22Rv1 (cell line): ENCODE measurements around the gene CEP63.

Source experiments
- H3K27ac ChIP-seq: fragments of 450-650 bp; 2 replicates; pipeline ENCODE4 v1.5.1; 2017
- ZFX ChIP-seq: fragments of 450-650 bp; IDR thresholded peaks from 2 replicates; pipeline ENCODE4 v1.6.1; 2017; ENCODE audit warnings: antibody characterized with exemption, borderline replicate concordance
- TF ChIP-seq, protein P1 (sequence below): fragments of 450-650 bp; IDR thresholded peaks from 2 replicates; pipeline ENCODE4 v1.5.1; 2017; ENCODE audit warnings: mild to moderate bottlenecking

Gene CEP63

DNA sequence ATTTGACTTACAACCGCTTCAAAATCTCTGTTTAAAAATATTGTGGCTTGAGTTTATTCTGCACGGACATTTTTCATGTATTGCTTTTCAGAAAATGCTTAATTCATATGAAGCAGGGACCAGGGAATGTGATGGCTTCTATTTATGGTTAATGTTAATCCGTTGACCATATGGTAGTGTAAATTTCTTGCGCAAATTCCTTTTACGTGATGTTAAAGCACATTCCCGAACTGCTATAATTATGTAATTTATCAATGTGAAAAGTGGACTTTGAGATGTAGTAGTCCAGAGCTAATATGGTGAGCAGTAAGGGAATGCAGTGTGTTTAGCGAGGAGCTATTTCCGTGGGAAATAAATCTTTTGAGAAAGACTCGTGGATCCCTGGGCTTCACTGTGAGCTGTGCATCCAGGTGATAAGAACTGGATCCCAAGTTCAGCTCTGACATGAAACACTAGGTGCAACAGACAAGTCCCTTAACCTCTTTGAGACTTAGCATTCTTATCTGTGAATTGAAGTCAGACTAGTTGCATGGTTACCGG, 27.4 kb upstream of the CEP63 start:
- H3K27ac ChIP-seq, result no peak overlapping the region
- TF ChIP-seq, protein P1, sequence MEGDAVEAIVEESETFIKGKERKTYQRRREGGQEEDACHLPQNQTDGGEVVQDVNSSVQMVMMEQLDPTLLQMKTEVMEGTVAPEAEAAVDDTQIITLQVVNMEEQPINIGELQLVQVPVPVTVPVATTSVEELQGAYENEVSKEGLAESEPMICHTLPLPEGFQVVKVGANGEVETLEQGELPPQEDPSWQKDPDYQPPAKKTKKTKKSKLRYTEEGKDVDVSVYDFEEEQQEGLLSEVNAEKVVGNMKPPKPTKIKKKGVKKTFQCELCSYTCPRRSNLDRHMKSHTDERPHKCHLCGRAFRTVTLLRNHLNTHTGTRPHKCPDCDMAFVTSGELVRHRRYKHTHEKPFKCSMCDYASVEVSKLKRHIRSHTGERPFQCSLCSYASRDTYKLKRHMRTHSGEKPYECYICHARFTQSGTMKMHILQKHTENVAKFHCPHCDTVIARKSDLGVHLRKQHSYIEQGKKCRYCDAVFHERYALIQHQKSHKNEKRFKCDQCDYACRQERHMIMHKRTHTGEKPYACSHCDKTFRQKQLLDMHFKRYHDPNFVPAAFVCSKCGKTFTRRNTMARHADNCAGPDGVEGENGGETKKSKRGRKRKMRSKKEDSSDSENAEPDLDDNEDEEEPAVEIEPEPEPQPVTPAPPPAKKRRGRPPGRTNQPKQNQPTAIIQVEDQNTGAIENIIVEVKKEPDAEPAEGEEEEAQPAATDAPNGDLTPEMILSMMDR, result no peak
- no peak for TF ChIP-seq ZFX

DNA sequence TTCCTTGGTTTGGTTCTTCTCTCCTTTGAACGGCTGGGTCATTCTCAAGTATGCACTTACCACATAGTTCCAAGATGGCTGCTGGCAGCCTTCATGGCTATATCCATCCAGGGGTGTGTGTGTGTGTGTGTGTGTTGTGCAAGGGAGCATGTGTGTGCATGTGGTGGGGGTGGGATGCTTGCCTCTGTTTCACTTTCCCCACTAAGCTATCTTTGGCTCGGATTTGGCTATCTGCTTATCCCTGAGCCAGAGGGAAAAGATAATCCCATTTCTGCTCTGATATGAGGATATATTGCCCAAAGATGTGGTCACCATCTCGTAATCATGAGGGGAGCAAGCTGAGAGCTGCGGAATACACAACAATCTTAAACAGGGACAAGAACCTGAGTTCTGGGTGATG, 26.3 kb upstream of the CEP63 start:
- TF ChIP-seq, protein P1, result no peak
- no peak for TF ChIP-seq ZFX
- H3K27ac ChIP-seq, result no peak overlapping the region

DNA sequence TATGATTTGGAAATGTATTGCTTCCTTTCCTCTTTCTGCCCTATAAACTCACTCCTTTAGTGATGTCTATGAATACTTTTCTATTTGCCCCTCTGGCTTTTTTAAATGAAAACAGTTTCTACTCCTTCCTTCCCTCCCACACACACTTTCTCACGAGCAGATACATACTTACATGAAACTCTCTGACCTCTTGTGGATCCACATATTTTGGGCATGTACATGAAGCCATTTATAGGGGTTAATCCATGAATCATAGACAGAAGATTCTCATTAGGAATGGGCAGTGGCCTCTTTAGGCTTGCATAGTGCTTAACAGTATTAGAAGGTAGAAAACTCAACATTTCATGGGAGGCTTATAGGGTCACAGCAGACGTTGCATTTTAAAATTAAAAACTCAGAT, 24.9 kb upstream of the CEP63 start:
- H3K27ac ChIP-seq, result no peak overlapping the region

DNA sequence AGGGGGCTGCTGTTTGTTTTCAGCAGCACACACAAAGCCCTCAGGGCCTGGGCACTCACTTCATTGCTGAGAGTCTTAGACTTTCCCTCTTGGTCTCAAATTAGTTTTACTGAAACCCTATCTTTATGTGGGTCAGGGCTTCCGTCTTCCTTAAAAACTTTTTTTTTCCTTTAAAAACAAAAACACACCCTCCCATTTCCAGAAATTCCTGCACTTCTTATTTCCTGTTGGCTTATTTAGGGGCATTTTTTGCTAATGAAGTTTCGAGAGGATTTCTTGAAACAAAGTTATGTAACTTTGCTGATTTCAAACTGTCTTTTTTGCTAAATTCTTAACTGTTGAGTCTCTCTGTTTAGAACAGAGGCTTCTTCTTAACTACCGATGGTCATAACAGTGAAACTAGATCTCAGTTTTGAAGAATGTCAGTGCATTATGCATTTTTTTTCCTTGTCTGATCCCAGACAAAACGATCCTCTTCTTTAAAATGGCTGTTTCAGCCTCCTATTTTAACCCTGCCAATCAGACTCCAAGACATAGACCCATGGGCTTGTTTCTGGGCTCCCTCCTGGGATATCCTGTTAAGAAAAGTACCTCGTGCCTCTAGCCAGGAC, 23.4 kb upstream of the CEP63 start:
- no peak for TF ChIP-seq ZFX
- TF ChIP-seq, protein P1, result no peak
- H3K27ac ChIP-seq, result no peak overlapping the region

More for the DNA sequence above, 24.9 kb upstream of the CEP63 start:
- TF ChIP-seq ZFX, result no peak
- TF ChIP-seq, protein P1, result no peak

DNA sequence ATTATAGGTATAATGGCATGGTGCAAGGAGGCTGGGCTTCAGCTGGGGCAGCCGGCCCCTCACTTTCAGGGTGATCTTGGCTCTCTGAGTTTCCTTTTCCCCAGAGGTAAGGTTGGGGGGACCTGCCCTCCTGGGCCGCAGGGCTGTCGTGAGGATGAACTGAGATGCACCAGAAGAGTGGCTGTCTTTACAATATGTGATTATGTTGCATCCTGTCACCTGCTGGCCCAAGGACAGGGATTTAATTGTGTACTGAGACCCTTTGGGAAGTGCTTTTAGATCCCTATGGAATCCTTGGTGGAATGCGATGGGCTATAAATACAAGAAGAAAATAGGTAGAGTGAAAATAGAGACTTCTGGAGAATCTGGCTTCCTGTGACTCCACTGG, 22.2 kb upstream of the CEP63 start:
- TF ChIP-seq, protein P1, result no peak
- no peak for TF ChIP-seq ZFX
- no peak overlapping the region for H3K27ac ChIP-seq

DNA sequence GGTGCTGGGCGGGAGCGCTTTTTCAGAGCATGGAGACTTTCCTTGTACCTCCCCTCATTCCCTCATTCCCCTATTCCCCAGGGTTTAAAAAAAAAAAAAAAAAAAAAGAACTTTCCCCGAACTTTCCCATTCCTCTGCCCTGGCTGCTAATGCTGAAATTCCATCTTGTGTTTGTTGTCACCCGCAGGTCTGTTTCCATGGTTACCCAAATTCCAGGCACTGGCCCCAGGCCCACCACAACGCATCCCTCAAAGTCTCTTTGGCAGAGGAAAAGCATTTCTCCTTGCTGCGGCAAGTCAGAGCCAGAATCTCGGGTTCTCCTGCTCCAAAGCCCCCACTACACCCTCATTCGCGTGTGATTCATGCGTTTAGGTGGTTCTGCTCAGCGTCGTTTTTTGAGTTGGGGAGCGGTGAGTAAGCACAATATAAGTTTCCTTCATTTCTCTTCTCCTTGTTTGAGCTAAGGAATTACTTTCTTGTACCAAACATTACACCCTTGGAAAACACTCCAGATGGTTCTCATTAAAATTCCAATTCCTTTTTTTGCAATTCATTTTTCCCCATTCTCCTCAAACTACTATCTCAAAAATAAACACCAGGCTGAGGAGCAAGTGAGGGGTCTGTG, 21.7 kb upstream of the CEP63 start:
- no peak for TF ChIP-seq ZFX
- TF ChIP-seq, protein P1, result no peak

DNA sequence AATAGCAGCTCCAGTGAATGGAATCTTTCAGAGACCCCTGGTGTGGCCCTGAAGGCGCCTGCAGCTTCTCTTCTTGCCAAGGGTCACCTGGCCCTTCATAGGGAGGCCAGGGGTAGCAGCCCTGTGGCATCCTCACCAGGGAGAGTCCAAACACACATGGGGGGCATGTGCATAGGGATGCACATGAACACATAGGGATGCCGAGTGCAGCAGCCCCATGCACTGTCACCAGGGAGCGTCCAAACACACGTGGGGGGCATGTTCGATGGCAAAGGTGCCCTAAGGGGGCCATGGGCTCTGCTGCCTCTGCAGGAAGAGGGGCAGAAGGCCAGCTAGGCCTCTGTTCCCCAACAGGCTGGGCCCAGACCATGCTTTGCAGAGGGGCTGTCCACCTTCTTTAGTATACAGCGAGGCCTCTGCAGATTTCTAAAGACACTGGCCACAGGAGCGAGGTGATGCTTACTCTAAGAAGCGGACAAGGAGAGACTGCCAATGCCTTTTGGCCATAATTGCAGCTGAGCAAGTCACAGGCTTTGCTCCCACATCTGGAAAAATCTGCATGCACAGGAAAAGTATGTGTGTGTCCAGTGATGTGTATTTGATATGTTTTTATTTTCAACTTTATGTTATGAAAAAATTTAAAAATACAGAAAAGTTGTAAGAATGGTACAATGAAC, 21.0 kb upstream of the CEP63 start:
- H3K27ac ChIP-seq, result no peak overlapping the region
- TF ChIP-seq, protein P1, result no peak
- TF ChIP-seq ZFX, result no peak

More for the DNA sequence above, 21.7 kb upstream of the CEP63 start:
- H3K27ac ChIP-seq, result no peak overlapping the region
